OCI-LY7 (cell line): ENCODE data around the gene ZNF716. TPM values are rescaled to one million over a fixed set of nuclear protein-coding genes. Genes with fewer than 3 reads are reported as not detected.

Experiments
- BruUV-seq: library from RNA; stranded (reverse); fragments of 400-500 nt; replicated peaks from 2 replicates; lab custom pipeline; 2021; lab: Mats Ljungman, UMichigan
- CTCF ChIA-PET: fragments of 300-600 bp; sonication (Branson Sonifier 250); formaldehyde crosslinking; loops from one replicate; lab custom pipeline; 2022; ENCODE audit warnings: antibody characterized with exemption; ENCODE audit not compliant: unreplicated experiment; lab: Charles Lee
- POLR2A ChIA-PET: fragments of 300-600 bp; sonication (Branson Sonifier 250); formaldehyde crosslinking; loops from one replicate; lab custom pipeline; 2022; ENCODE audit warnings: antibody characterized with exemption; lab: Charles Lee
- DNase-seq: peaks from one replicate; pipeline ENCODE4 v3.0.0-alpha.2; 2015; ENCODE audit warnings: low spot score
- H2AFZ ChIP-seq: fragments of 200-600 bp; sonication (generic), shearing (Covaris generic); 2 replicates; pipeline ENCODE4 v1.6.1; 2014; ENCODE audit warnings: mild to moderate bottlenecking, antibody characterized with exemption, low read length, moderate library complexity
- H3K27ac ChIP-seq: fragments of 200-600 bp; sonication (generic); 2 replicates; pipeline ENCODE4 v1.5.1; 2014; ENCODE audit warnings: mixed run types, low read depth, mild to moderate bottlenecking, moderate library complexity, low read length, inconsistent platforms; ENCODE audit not compliant: poor library complexity, severe bottlenecking
- H3K36me3 ChIP-seq: fragments of 200-600 bp; sonication (generic); 2 replicates; pipeline ENCODE4 v1.6.1; 2014; ENCODE audit warnings: mild to moderate bottlenecking, antibody characterized with exemption, low read length, moderate library complexity, mixed read lengths; ENCODE audit not compliant: insufficient read depth
- H3K4me1 ChIP-seq: fragments of 200-600 bp; sonication (generic); 2 replicates; pipeline ENCODE4 v1.5.1; 2014; ENCODE audit warnings: mild to moderate bottlenecking, low read length; ENCODE audit not compliant: insufficient read depth, poor library complexity, severe bottlenecking
- H3K4me2 ChIP-seq: fragments of 200-600 bp; sonication (generic); 2 replicates; pipeline ENCODE4 v1.6.1; 2014; ENCODE audit warnings: mild to moderate bottlenecking, low read length
- H3K4me3 ChIP-seq: fragments of 200-600 bp; sonication (generic); 2 replicates; pipeline ENCODE4 v1.5.1; 2014; ENCODE audit warnings: mild to moderate bottlenecking, low read depth, low read length; ENCODE audit not compliant: poor library complexity, severe bottlenecking
- H3K79me2 ChIP-seq: fragments of 200-600 bp; sonication (generic); 2 replicates; pipeline ENCODE4 v1.6.1; 2016; ENCODE audit warnings: low read depth, mild to moderate bottlenecking, low read length, moderate library complexity, mixed read lengths; ENCODE audit not compliant: insufficient read depth
- H3K9me2 ChIP-seq: fragments of 200-600 bp; sonication (generic); 2 replicates; pipeline ENCODE4 v1.6.1; 2016; ENCODE audit warnings: mild to moderate bottlenecking, low read length, mixed read lengths; ENCODE audit not compliant: insufficient read depth
- H3K9me3 ChIP-seq: fragments of 200-600 bp; sonication (generic); 2 replicates; pipeline ENCODE4 v1.6.1; 2014; ENCODE audit warnings: mild to moderate bottlenecking, mixed run types, low read length, mixed read lengths
- H4K20me1 ChIP-seq: fragments of 200-600 bp; sonication (generic); 2 replicates; pipeline ENCODE4 v1.6.1; 2014; ENCODE audit warnings: mild to moderate bottlenecking, antibody characterized with exemption, low read length, moderate library complexity, mixed read lengths; ENCODE audit not compliant: insufficient read depth
- CTCF ChIP-seq: fragments of 200-600 bp; sonication (generic); conservative IDR thresholded peaks from 2 replicates; pipeline ENCODE4 v1.5.1; 2014; ENCODE audit warnings: mild to moderate bottlenecking, antibody characterized with exemption, low read length, moderate library complexity, mixed read lengths
- EZH2phosphoT487 ChIP-seq: fragments of 200-600 bp; sonication (generic); IDR thresholded peaks from 2 replicates; pipeline ENCODE4 v1.6.1; 2018; ENCODE audit warnings: low read depth, borderline replicate concordance, mild to moderate bottlenecking, mixed run types, antibody characterized with exemption, low read length, moderate library complexity, mixed read lengths
- intact Hi-C: fragments of 100-400 bp; cut with micrococcal nuclease; formaldehyde crosslinking; loops from one replicate; pipeline ENCODE4 v1.10.0; 2022; ENCODE audit not compliant: unreplicated experiment
- total RNA-seq, 2 experiments: library from RNA; depleted of rRNA in 1 of 2; stranded (reverse); fragments of >200 nt in 1 of 2; shearing (Covaris generic) in 1 of 2; gene quantifications; 2 replicates each; pipeline ENCODE4 v1.2.3, GENCODE V29; 2014 to 2022

The ZNF716 gene
- total RNA-seq, 2 experiments from 2014 or later: not detected

- BruUV-seq: no TSS peak
- intact Hi-C loops: no loop called here
These were observed 36.2 kb upstream of the ZNF716 start for GRCh38 chr7:57413529-57414398.

GRCh38 chr7:57414415-57414814 is 35.6 kb upstream of the ZNF716 start:
- Histone ChIP-seq H3K9me2 (no peaks in the 10 kb centered on the region), H3K4me2 (no peak overlapping the region), H3K79me2 (no peaks in the 10 kb centered on the region), H2AFZ (no peak overlapping the region), H3K4me1 (no peaks in the 10 kb centered on the region), H3K27ac (no peak overlapping the region), H4K20me1 (no peaks in the 10 kb centered on the region), H3K36me3 (no peaks in the 10 kb centered on the region), H3K4me3 (no peak overlapping the region), H3K9me3 (no peaks in the 10 kb centered on the region)
- intact Hi-C loops: no loop called here
- DNase-seq: no peak
- BruUV-seq: no TSS peak
- TF ChIP-seq CTCF: no peak
- no peak for TF ChIP-seq EZH2phosphoT487
- CTCF ChIA-PET: no interaction called here
- POLR2A ChIA-PET: no interaction called here

More at GRCh38 chr7:57413529-57414398, 36.2 kb upstream of the ZNF716 start:
- Histone ChIP-seq H2AFZ (no peak overlapping the region), H3K4me2 (no peak overlapping the region), H4K20me1 (no peaks in the 10 kb centered on the region), H3K79me2 (no peaks in the 10 kb centered on the region), H3K9me3 (no peaks in the 10 kb centered on the region), H3K9me2 (no peaks in the 10 kb centered on the region), H3K36me3 (no peaks in the 10 kb centered on the region), H3K4me1 (no peaks in the 10 kb centered on the region), H3K4me3 (no peak overlapping the region), H3K27ac (no peak overlapping the region)
- TF ChIP-seq CTCF (no peak), EZH2phosphoT487 (no peak)
- ChIA-PET CTCF (no interaction called here), POLR2A (no interaction called here)
- DNase-seq: no peak

- Histone ChIP-seq H3K9me2 (no peaks in the 10 kb centered on the region), H3K4me3 (no peak overlapping the region), H4K20me1 (no peaks in the 10 kb centered on the region), H3K27ac (no peak overlapping the region), H3K79me2 (no peaks in the 10 kb centered on the region), H2AFZ (no peak overlapping the region), H3K4me2 (no peak overlapping the region), H3K9me3 (no peaks in the 10 kb centered on the region), H3K36me3 (no peaks in the 10 kb centered on the region), H3K4me1 (no peaks in the 10 kb centered on the region)
- POLR2A ChIA-PET: no interaction called here
- DNase-seq: no peak
- CTCF ChIA-PET: no interaction called here
- intact Hi-C loops: no loop called here
- BruUV-seq: no TSS peak
- TF ChIP-seq EZH2phosphoT487 (no peak), CTCF (no peak)
These were observed 35.1 kb upstream of the ZNF716 start for GRCh38 chr7:57414852-57415251.
